Upper lobe of left lung (tissue), 4 donors: ENCODE measurements around the gene EBF3.

ENCODE experiments used
- CTCF ChIP-seq, 6 experiments: fragments of 450-650 bp in 4 of 6; fragments of 200-600 bp in 2 of 6; sonication (generic) in 2 of 6; IDR thresholded peaks; one replicate each; pipeline ENCODE4 v1.5.1; 2016 to 2019; ENCODE audit warnings: antibody characterized with exemption in 6 of 6
- POLR2AphosphoS5 ChIP-seq, 2 donors: sonication (generic); formaldehyde crosslinking; IDR thresholded peaks; one replicate each; pipeline ENCODE4 v1.5.1; 2017; ENCODE audit warnings: antibody characterized with exemption in 2 of 2

DNA sequence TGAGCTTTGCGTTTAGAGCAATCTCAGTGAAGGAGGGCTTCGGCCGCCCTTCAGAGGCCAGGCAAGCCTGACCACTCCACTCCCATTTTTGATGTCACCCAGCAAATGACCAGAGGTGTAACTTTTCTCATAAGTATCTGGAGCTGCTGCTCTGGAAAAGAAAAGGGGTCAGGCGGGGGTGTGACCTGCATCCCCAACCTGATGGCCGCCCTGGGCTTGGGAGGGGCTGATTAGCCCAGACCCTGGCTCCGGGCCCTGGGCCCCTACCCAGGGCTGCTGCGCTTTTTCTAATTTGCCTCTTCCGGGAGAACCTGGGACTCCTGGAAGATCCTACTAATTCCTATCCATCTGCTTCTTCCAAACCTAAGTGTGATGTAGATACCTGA, 9.6 kb upstream of the EBF3 start:
- TF ChIP-seq CTCF (IDR thresholded peaks at IDR 0.05) (no peak), POLR2AphosphoS5 (IDR thresholded peaks at IDR 0.05) (no peak)
